Endothelial cell of umbilical vein (primary cell): Measurements from ENCODE around the gene MRPL48. TPM values are rescaled to one million over a fixed set of nuclear protein-coding genes. Genes with fewer than 3 reads are reported as not detected.

ENCODE experiments used
- BruUV-seq: library from RNA; stranded (reverse); fragments of 400-500 nt; replicated peaks from 2 replicates; lab custom pipeline; 2021; lab: Mats Ljungman, UMichigan
- CTCF ChIA-PET: fragments of 300-600, 350-600 bp; sonication (Branson Sonifier 250); formaldehyde crosslinking; loops from one replicate; lab custom pipeline; 2021; ENCODE audit warnings: antibody characterized with exemption, inconsistent platforms; lab: Charles Lee
- POLR2A ChIA-PET: fragments of 300-600, 350-600 bp; sonication (Branson Sonifier 250); formaldehyde crosslinking; loops from one replicate; lab custom pipeline; 2021; ENCODE audit warnings: antibody characterized with exemption, inconsistent platforms; lab: Charles Lee
- DNase-seq: peaks from one replicate; pipeline ENCODE4 v3.0.0-alpha.2; 2011; ENCODE audit warnings: low read depth, low spot score
- FAIRE-seq: peaks from 2 replicates; lab custom pipeline; 2011; peaks lifted over from hg19 to GRCh38; lab: Jason Lieb, UNC
- H2AFZ ChIP-seq: 2 replicates; pipeline ENCODE4 v1.6.0; 2012; ENCODE audit warnings: low read depth, low read length, control low read depth, inconsistent platforms
- H3K27ac ChIP-seq: 2 replicates; pipeline ENCODE4 v1.5.1; 2011; ENCODE audit warnings: low read depth, mild to moderate bottlenecking, control low read depth, low read length, moderate library complexity; ENCODE audit not compliant: insufficient read depth
- H3K27me3 ChIP-seq, 2 experiments: 2 replicates each; pipeline versions ENCODE4 v1.6.0 to v1.6.1; 2011; ENCODE audit warnings: low read length in 2 of 2, mixed read lengths in 1 of 2; ENCODE audit not compliant: control insufficient read depth in 2 of 2, insufficient read depth in 2 of 2
- H3K36me3 ChIP-seq, 2 experiments: 2 replicates in 1 of 2; 3 replicates in 1 of 2; pipeline ENCODE4 v1.5.1; 2011; ENCODE audit warnings: low read length in 2 of 2, mild to moderate bottlenecking in 1 of 2, moderate library complexity in 1 of 2; ENCODE audit not compliant: control insufficient read depth in 2 of 2, insufficient read depth in 2 of 2; ENCODE audit errors: extremely low read depth in 1 of 2
- H3K4me1 ChIP-seq: 3 replicates; pipeline ENCODE4 v1.5.1; 2011; ENCODE audit warnings: mild to moderate bottlenecking, low read length; ENCODE audit not compliant: control insufficient read depth, insufficient read depth; ENCODE audit errors: extremely low read depth
- H3K4me2 ChIP-seq: 2 replicates; pipeline ENCODE4 v1.6.1; 2011; ENCODE audit warnings: low read length, control low read depth, mixed read lengths; ENCODE audit not compliant: insufficient read depth
- H3K4me3 ChIP-seq, 3 experiments: fragments of 200-600 bp in 1 of 3; sonication (generic), shearing (Covaris generic) in 1 of 3; replicated peaks in 1 of 3; 2 replicates each; pipeline ENCODE4 v1.5.1; 2011 to 2016; ENCODE audit warnings: control low read depth in 3 of 3, low read length in 3 of 3, mild to moderate bottlenecking in 2 of 3, inconsistent platforms in 1 of 3, low read depth in 1 of 3, moderate library complexity in 1 of 3; ENCODE audit not compliant: insufficient read depth in 1 of 3
- H3K79me2 ChIP-seq: 2 replicates; pipeline ENCODE4 v1.6.0; 2012; ENCODE audit warnings: low read length, inconsistent platforms; ENCODE audit not compliant: control insufficient read depth, insufficient read depth
- H3K9ac ChIP-seq: replicated peaks from 2 replicates; pipeline ENCODE3; 2011; ENCODE audit warnings: low read length, control low read depth; ENCODE audit not compliant: insufficient read depth; ENCODE audit errors: extremely low read depth
- H3K9me1 ChIP-seq: replicated peaks from 3 replicates; pipeline ENCODE4 v1.6.0; 2011; ENCODE audit warnings: mild to moderate bottlenecking, low read length; ENCODE audit not compliant: control insufficient read depth, insufficient read depth; ENCODE audit errors: extremely low read depth
- H3K9me3 ChIP-seq: replicated peaks from 2 replicates; pipeline ENCODE4 v1.5.1; 2012; ENCODE audit warnings: low read length, inconsistent platforms; ENCODE audit not compliant: control insufficient read depth, insufficient read depth
- H4K20me1 ChIP-seq: replicated peaks from 2 replicates; pipeline ENCODE3; 2011; ENCODE audit warnings: mild to moderate bottlenecking, low read length; ENCODE audit not compliant: control insufficient read depth, insufficient read depth; ENCODE audit errors: extremely low read depth
- FOS ChIP-seq: IDR thresholded peaks from 2 replicates; pipeline ENCODE4 v1.6.1; 2011; ENCODE audit warnings: mild to moderate bottlenecking, low read length, moderate library complexity, borderline replicate concordance; ENCODE audit not compliant: insufficient read depth
- GATA2 ChIP-seq: IDR thresholded peaks from 2 replicates; pipeline ENCODE4 v1.7.0; 2011; ENCODE audit warnings: low read depth, mild to moderate bottlenecking, moderate library complexity, mixed read lengths, low read length; ENCODE audit not compliant: insufficient read length, insufficient read depth
- MYC ChIP-seq: IDR thresholded peaks from one replicate; pipeline ENCODE4 v1.6.1; 2011; ENCODE audit warnings: mild to moderate bottlenecking, low read depth, low read length
- POLR2A ChIP-seq: IDR thresholded peaks from 2 replicates; pipeline ENCODE4 v1.6.1; 2012; ENCODE audit warnings: low read depth, mild to moderate bottlenecking, control low read depth, low read length
- POLR2AphosphoS5 ChIP-seq: IDR thresholded peaks from 2 replicates; pipeline ENCODE4 v1.6.1; 2012; ENCODE audit warnings: low read depth, mild to moderate bottlenecking, control low read depth, low read length, moderate library complexity; ENCODE audit not compliant: insufficient read depth
- dilution Hi-C: fragments of 300-500 bp; cut with MboI; formaldehyde crosslinking; loops from one replicate; pipeline ENCODE4 v1.15.0; 2019; ENCODE audit warnings: low sequenced_read_pairs; ENCODE audit not compliant: extremely low pct_ligation_motif_present
- intact Hi-C: fragments of 100-400 bp; cut with micrococcal nuclease; formaldehyde crosslinking; loops from one replicate; pipeline ENCODE4 v1.10.0; 2022
- polyA plus RNA-seq, 4 experiments: library from polyadenylated mRNA; depleted of rRNA in 3 of 4; stranded (reverse) in 3 of 4; unstranded in 1 of 4; fragments of >200 nt; gene quantifications; 2 replicates each; pipeline versions ENCODE4 v1.2.1 to v1.2.3, GENCODE V29; 2011 to 2012; ENCODE audit warnings: missing spikeins in 1 of 4
- total RNA-seq: library from RNA; stranded (reverse); gene quantifications from 2 replicates; pipeline ENCODE4 v1.2.3, GENCODE V29; 2021
- TF ChIP-seq, protein P1 (sequence below): IDR thresholded peaks from 2 replicates; pipeline ENCODE4 v1.6.1; 2011; ENCODE audit not compliant: insufficient read depth, insufficient read length
- TF ChIP-seq, protein P2 (sequence below), 2 donors: IDR thresholded peaks; 1 replicate in 1 of 2; 2 replicates in 1 of 2; pipeline ENCODE4 v1.5.1; 2011; ENCODE audit warnings: low read length in 2 of 2, mild to moderate bottlenecking in 2 of 2, moderate library complexity in 2 of 2, control low read depth in 1 of 2, inconsistent platforms in 1 of 2, low read depth in 1 of 2; ENCODE audit not compliant: insufficient read depth in 1 of 2; ENCODE audit errors: extremely low read depth in 1 of 2

The MRPL48 gene
- total and polyA plus RNA-seq, 2 donors (not counting 3 experiments of a cell fraction or from before 2014, with no cell fraction given), result 25.0 to 38.3 TPM

DNA sequence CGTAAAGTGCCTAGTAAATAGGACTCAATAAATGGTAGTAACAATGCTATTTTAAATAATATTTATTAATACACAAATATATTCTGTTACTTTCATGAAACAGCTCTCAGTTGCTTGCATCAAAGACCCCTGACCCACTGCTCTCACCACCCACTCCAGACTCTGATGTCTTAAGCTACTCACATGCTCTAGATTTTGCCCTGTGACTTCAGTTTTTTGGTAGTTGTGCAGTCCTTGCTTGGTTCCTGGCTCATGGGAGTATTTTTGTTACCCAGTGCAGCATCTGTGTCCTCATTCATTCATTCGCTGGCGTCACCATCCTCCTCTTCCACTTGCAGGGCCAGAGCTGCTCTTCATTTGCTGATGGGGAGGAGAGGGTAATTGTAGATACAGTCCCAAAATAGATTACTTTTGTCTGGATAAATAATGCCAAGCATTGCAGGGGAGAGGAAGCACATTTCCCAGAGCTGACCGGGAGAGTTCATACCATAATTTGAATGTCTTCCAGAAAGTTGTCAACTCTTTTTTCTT, 12.7 kb downstream of the MRPL48 start:
- dilution Hi-C loops, result no loop called here

More for the DNA sequence above, 12.7 kb downstream of the MRPL48 start:
- no peak overlapping the region for H3K4me2 ChIP-seq
- ChIA-PET POLR2A (no interaction called here), CTCF (interaction anchor here (1.6 kb wide), 1 partner anchor 28 kb away, joined by 3 read pairs; no protein-coding TSS in a partner anchor)
- H3K4me3 ChIP-seq, result no peak overlapping the region
- intact Hi-C loops, result no loop called here
- FAIRE-seq (no peak), DNase-seq (no peak)
- H3K9me3 ChIP-seq, result no peaks in the 10 kb centered on the region
- BruUV-seq, result no TSS peak
- H2AFZ ChIP-seq, result no peak overlapping the region
- no peak overlapping the region for H3K27ac ChIP-seq
- no peaks in the 10 kb centered on the region for H3K27me3 ChIP-seq
- no peaks in the 10 kb centered on the region for H3K79me2 ChIP-seq
- no peaks in the 10 kb centered on the region for H3K36me3 ChIP-seq
- no peaks in the 10 kb centered on the region for H4K20me1 ChIP-seq
- no peaks in the 10 kb centered on the region for H3K4me1 ChIP-seq
- TF ChIP-seq, protein P1, sequence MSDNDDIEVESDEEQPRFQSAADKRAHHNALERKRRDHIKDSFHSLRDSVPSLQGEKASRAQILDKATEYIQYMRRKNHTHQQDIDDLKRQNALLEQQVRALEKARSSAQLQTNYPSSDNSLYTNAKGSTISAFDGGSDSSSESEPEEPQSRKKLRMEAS, result no peak
- no peak for TF ChIP-seq FOS
- no peak for TF ChIP-seq GATA2
- TF ChIP-seq POLR2AphosphoS5, result no peak
- no peak for TF ChIP-seq MYC
- TF ChIP-seq POLR2A, result no peak
- TF ChIP-seq, protein P2, sequence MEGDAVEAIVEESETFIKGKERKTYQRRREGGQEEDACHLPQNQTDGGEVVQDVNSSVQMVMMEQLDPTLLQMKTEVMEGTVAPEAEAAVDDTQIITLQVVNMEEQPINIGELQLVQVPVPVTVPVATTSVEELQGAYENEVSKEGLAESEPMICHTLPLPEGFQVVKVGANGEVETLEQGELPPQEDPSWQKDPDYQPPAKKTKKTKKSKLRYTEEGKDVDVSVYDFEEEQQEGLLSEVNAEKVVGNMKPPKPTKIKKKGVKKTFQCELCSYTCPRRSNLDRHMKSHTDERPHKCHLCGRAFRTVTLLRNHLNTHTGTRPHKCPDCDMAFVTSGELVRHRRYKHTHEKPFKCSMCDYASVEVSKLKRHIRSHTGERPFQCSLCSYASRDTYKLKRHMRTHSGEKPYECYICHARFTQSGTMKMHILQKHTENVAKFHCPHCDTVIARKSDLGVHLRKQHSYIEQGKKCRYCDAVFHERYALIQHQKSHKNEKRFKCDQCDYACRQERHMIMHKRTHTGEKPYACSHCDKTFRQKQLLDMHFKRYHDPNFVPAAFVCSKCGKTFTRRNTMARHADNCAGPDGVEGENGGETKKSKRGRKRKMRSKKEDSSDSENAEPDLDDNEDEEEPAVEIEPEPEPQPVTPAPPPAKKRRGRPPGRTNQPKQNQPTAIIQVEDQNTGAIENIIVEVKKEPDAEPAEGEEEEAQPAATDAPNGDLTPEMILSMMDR (IDR thresholded peaks at IDR 0.05; ENCODE audit: extremely low read depth in 1 of 2, insufficient read depth in 1 of 2, low read depth in 1 of 2, low read length in 2 of 2), result no peak
- no peak overlapping the region for H3K9ac ChIP-seq
- H3K9me1 ChIP-seq, result no peaks in the 10 kb centered on the region
